ENCODE results near the gene RDH12. TPM values are rescaled to one million over a fixed set of nuclear protein-coding genes. Genes with fewer than 3 reads are reported as not detected.
"Not testable (repeated sequence)": the region's sequence is repeated elsewhere in the genome, so short reads cannot be mapped to it uniquely, and the experiment has no call there.

Gene RDH12
- total and polyA plus RNA-seq, 8 donors: 0.12 to 1.2 (median 0.54) TPM

GRCh38 chr14:67703997-67704396, 2.3 kb downstream of the RDH12 start:
- DNase-seq (no peak), ATAC-seq (peak; percentile 38)
- Histone ChIP-seq H3K4me1 (peaks cover 0 to 14% of the 10 kb centered on the region in 2 donors), H3K27me3 (no peaks in the 10 kb centered on the region), H3K4me3 (no peak overlapping the region), H3K27ac (no peak overlapping the region), H3K9me3 (peaks cover 0 to 5% of the 10 kb centered on the region in 2 donors), H3K36me3 (no peaks in the 10 kb centered on the region)
- TF ChIP-seq CTCF (IDR thresholded peaks at IDR 0.05): no peak
- intact Hi-C loops (cut with DNase I): no loop called here

- H3K27ac ChIP-seq: no peak overlapping the region
- H3K27me3 ChIP-seq: no peaks in the 10 kb centered on the region
- H3K4me1 ChIP-seq: peaks cover 0 to 14% of the 10 kb centered on the region in 2 donors
- TF ChIP-seq CTCF (IDR thresholded peaks at IDR 0.05): peak; percentile 52 to 64
- DNase-seq (peak in 2 of 4 donors; percentile 25 to 69), ATAC-seq (peak; percentile 97)
- H3K9me3 ChIP-seq: peaks cover 0 to 7% of the 10 kb centered on the region in 2 donors
- H3K4me3 ChIP-seq: no peak overlapping the region
- no peaks in the 10 kb centered on the region for H3K36me3 ChIP-seq
- intact Hi-C loops (cut with DNase I): no loop called here
Measured at GRCh38 chr14:67704484-67705089, 2.9 kb downstream of the RDH12 start.

GRCh38 chr14:67705211-67705610, 3.5 kb downstream of the RDH12 start:
- Histone ChIP-seq H3K36me3 (no peaks in the 10 kb centered on the region), H3K27ac (no peak overlapping the region), H3K4me1 (peaks cover 0 to 14% of the 10 kb centered on the region in 2 donors), H3K4me3 (no peak overlapping the region), H3K9me3 (peaks cover 0 to 13% of the 10 kb centered on the region in 2 donors), H3K27me3 (no peaks in the 10 kb centered on the region)
- TF ChIP-seq CTCF (IDR thresholded peaks at IDR 0.05): no peak
- ATAC-seq: no peak
- intact Hi-C loops (cut with DNase I): no loop called here
- DNase-seq: no peak

- ATAC-seq; H3K27ac ChIP-seq; DNase-seq; H3K36me3 ChIP-seq; H3K4me3 ChIP-seq; H3K4me1 ChIP-seq; intact Hi-C loops (cut with DNase I); H3K27me3 ChIP-seq: not testable (repeated sequence)
- H3K9me3 ChIP-seq: peaks cover 0 to 22% of the 10 kb centered on the region in 2 donors
Measured at GRCh38 chr14:67709346-67709745, 7.7 kb downstream of the RDH12 start.

GRCh38 chr14:67709796-67710195, 8.1 kb downstream of the RDH12 start:
- H3K27ac ChIP-seq; H3K4me1 ChIP-seq; ATAC-seq; H3K36me3 ChIP-seq; intact Hi-C loops (cut with DNase I); H3K27me3 ChIP-seq; H3K4me3 ChIP-seq; DNase-seq: not testable (repeated sequence)
- peaks cover 0 to 22% of the 10 kb centered on the region in 2 donors for H3K9me3 ChIP-seq

- Histone ChIP-seq H3K4me3 (no peak overlapping the region), H3K9me3 (peaks cover 0 to 22% of the 10 kb centered on the region in 2 donors), H3K36me3 (no peaks in the 10 kb centered on the region), H3K27me3 (no peaks in the 10 kb centered on the region), H3K27ac (no peak overlapping the region), H3K4me1 (no peaks in the 10 kb centered on the region)
- TF ChIP-seq CTCF (IDR thresholded peaks at IDR 0.05): no peak
- DNase-seq (no peak), ATAC-seq (no peak)
- intact Hi-C loops (cut with DNase I): no loop called here
Measured at GRCh38 chr14:67710209-67710608, 8.5 kb downstream of the RDH12 start.

Measured in left lung (tissue), 10 donors.